GM10248 (cell line): ENCODE data around the gene INSM2.

ENCODE experiments used
- CTCF ChIA-PET: fragments of 300-600 bp; sonication (Branson Sonifier 250); formaldehyde crosslinking; extraction: SDS; loops from one replicate; lab custom pipeline; 2021; ENCODE audit warnings: antibody characterized with exemption; lab: Yijun Ruan, JAX
- POLR2A ChIA-PET: fragments of 350-650 bp; sonication (Branson Sonifier 250); formaldehyde crosslinking; extraction: SDS; loops from one replicate; lab custom pipeline; 2020; ENCODE audit warnings: antibody characterized with exemption; lab: Yijun Ruan, JAX
- DNase-seq: peaks from one replicate; pipeline ENCODE4 v3.0.0; 2012; ENCODE audit errors: extremely low spot score
- TF ChIP-seq, protein P1 (sequence below): IDR thresholded peaks from 2 replicates; pipeline ENCODE4 v1.5.1; 2012; ENCODE audit warnings: mild to moderate bottlenecking, low read depth; ENCODE audit errors: extremely low read depth, missing control alignments, control extremely low read depth

The INSM2 gene

DNA sequence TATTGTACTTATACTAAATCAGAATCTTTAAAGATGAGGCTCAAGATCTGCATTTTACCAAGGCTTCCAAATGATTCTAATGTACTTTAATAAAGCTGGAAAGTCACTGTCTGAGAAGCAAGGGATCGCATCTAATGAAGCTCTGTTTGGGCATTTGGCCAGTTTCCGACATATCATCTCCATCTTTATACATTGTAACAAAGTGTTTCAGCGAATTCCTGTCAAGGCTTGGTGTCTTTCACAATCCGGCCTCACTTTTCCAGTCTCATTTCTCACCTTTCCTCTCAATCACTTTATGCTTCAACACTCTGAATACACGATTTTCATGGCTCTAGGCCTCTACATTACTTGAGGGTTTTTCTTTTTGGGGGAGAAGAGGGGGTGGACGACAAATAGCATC, 27.5 kb upstream of the INSM2 start:
- ChIA-PET POLR2A (no interaction called here), CTCF (interaction anchor here (0.9 kb wide), 2 partner anchors 10 to 835 kb away, joined by 3 read pairs; no protein-coding TSS in a partner anchor)
- TF ChIP-seq, protein P1, sequence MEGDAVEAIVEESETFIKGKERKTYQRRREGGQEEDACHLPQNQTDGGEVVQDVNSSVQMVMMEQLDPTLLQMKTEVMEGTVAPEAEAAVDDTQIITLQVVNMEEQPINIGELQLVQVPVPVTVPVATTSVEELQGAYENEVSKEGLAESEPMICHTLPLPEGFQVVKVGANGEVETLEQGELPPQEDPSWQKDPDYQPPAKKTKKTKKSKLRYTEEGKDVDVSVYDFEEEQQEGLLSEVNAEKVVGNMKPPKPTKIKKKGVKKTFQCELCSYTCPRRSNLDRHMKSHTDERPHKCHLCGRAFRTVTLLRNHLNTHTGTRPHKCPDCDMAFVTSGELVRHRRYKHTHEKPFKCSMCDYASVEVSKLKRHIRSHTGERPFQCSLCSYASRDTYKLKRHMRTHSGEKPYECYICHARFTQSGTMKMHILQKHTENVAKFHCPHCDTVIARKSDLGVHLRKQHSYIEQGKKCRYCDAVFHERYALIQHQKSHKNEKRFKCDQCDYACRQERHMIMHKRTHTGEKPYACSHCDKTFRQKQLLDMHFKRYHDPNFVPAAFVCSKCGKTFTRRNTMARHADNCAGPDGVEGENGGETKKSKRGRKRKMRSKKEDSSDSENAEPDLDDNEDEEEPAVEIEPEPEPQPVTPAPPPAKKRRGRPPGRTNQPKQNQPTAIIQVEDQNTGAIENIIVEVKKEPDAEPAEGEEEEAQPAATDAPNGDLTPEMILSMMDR: no peak
- DNase-seq: no peak

DNA sequence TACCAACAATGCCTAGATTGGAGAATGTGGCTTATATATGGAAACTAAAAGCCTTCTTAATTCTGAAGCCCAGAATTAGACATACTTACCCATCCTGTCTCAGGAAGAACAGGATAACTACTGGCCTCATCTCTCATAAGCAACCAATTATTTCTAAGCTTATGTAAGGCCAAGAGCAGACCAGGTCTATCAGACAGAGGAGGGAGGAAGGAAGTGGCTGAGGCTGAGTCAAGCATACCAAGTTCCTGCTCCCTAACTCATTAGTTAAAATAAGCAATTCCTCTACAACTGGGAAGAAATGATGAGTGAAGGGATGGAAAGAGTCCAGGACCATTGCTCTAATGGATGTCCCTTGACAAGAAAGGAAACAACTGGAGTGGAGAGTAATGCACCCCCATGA, 27.0 kb upstream of the INSM2 start:
- DNase-seq: no peak
- TF ChIP-seq, protein P1: no peak
- CTCF ChIA-PET: interaction anchor here (0.9 kb wide), 1 partner anchor 836 kb away, joined by 3 read pairs; no protein-coding TSS in a partner anchor
- POLR2A ChIA-PET: no interaction called here

DNA sequence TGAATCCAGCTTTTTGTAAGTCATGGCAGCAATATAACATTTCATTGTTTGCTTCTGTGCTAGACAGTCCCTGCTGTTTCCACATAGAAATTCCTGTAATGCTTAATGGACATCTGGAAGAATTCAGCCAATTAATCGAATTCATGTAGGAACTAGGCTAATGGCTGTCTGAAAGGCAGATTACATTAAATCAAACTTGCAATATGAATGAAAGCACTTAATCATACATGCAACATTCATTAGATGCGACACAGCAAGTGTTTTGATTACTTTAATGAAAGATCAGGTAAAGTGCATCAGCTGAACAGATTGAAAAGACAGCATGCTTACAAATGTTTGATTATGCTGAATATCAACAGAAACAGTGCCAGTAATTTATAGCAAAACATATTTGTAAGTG, 24.1 kb upstream of the INSM2 start:
- CTCF ChIA-PET: interaction anchor here (1.2 kb wide), 1 partner anchor 8 kb away, joined by 5 read pairs; no protein-coding TSS in a partner anchor
- TF ChIP-seq, protein P1: no peak

GRCh38 chr14:35512765-35513164, 21.2 kb upstream of the INSM2 start:
- DNase-seq: no peak
- TF ChIP-seq, protein P1: no peak
- ChIA-PET CTCF (no interaction called here), POLR2A (no interaction called here)

More for the DNA sequence above, 24.1 kb upstream of the INSM2 start:
- POLR2A ChIA-PET: no interaction called here
- DNase-seq: no peak

GRCh38 chr14:35515916-35516315, 18.0 kb upstream of the INSM2 start:
- TF ChIP-seq, protein P1: no peak
- ChIA-PET CTCF (no interaction called here), POLR2A (no interaction called here)
- no peak for DNase-seq

- DNase-seq: no peak
- TF ChIP-seq, protein P1: no peak
- CTCF ChIA-PET: no interaction called here
- POLR2A ChIA-PET: no interaction called here
Observed at GRCh38 chr14:35519986-35520385, 14.0 kb upstream of the INSM2 start.
